Erythroblast (primary cell): ENCODE data around the gene CYFIP2.

Experiments
- GATA1 ChIP-seq: IDR thresholded peaks from 2 replicates; pipeline ENCODE4 v1.6.1; 2011; ENCODE audit warnings: low read depth, mild to moderate bottlenecking, control low read depth, low read length, moderate library complexity
- POLR2A ChIP-seq: IDR thresholded peaks from 2 replicates; pipeline ENCODE4 v1.6.1; 2011; ENCODE audit warnings: mild to moderate bottlenecking, low read length

DNA sequence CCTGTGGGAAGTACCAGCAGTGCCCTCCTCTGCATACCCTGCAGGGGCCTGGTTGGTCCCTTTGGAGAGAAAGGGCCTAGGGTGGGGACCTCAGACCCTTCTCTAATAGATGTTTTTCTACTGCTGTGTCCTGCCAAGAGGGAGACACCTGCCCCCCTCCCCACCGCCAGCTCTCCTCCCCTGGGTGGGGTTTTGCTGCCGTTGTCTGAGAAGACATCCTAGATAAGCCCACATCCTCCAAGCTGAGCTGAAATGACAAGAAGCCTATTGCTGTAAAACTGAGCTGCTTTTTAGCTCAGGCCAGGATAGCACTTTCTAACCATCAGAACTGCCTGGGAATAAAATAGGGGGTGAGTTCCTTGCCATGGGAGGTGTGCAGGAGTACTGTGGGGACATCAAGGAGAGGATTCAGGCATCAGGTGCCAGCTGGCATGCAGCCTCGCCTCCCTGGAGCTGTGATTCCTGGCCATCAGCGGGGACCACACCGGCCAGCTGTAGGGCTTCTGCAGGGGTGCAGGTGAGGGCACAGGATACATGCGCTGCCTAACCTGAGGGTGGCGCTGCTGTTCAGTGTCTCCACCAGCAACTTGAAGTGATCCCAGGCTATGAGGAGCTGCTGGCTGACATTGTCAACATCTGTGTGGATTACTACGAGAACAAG lies 37.9 kb downstream of the CYFIP2 start:
- no peak for TF ChIP-seq POLR2A
- no peak for TF ChIP-seq GATA1
